LNCaP clone FGC (cell line): Measurements from ENCODE around the gene PERCC1.

Experiments used
- DNase-seq: peaks from one replicate; pipeline ENCODE4 v3.0.0-alpha.2; 2011; ENCODE audit warnings: low read depth
- H3K4me3 ChIP-seq: 2 replicates; pipeline ENCODE4 v1.5.1; 2011; ENCODE audit warnings: mild to moderate bottlenecking, low read depth, low read length, control low read depth
- CTCF ChIP-seq: IDR thresholded peaks from 2 replicates; pipeline ENCODE4 v1.5.1; 2012; ENCODE audit warnings: mild to moderate bottlenecking; ENCODE audit not compliant: control insufficient read depth, insufficient read depth; ENCODE audit errors: extremely low read depth

PERCC1 gene

GRCh38 chr16:1407753-1408152 lies 23.1 kb upstream of the PERCC1 start:
- H3K4me3 ChIP-seq: peak overlapping the region; percentile 68
- no peak for DNase-seq
- no peak for TF ChIP-seq CTCF

- DNase-seq: peak; percentile 44
- no peak for TF ChIP-seq CTCF
- H3K4me3 ChIP-seq: peak overlapping the region; percentile 68
These were observed 22.6 kb upstream of the PERCC1 start for GRCh38 chr16:1408171-1408837.

GRCh38 chr16:1412847-1413246 lies 18.0 kb upstream of the PERCC1 start:
- no peak for DNase-seq
- H3K4me3 ChIP-seq: no peak overlapping the region
- TF ChIP-seq CTCF: no peak

GRCh38 chr16:1413684-1414531 lies 17.0 kb upstream of the PERCC1 start:
- H3K4me3 ChIP-seq: peak overlapping the region; percentile 85
- DNase-seq: no peak
- TF ChIP-seq CTCF: peak; percentile 74

- DNase-seq: no peak
- peak within 1 kb of the TSS; percentile 85 for H3K4me3 ChIP-seq
- TF ChIP-seq CTCF: no peak
These were observed 16.2 kb upstream of the PERCC1 start, which contains the start of gene UNKL for GRCh38 chr16:1414532-1415260. TSS of gene UNKL (minus strand) at chr16:1414704. CDS start at chr16:1414691, 13 bp downstream.

GRCh38 chr16:1416521-1416941 lies 14.3 kb upstream of the PERCC1 start:
- no peak overlapping the region for H3K4me3 ChIP-seq
- no peak for DNase-seq
- no peak for TF ChIP-seq CTCF
